ENCODE results near the gene IL15. TPM values are rescaled to one million over a fixed set of nuclear protein-coding genes. Genes with fewer than 3 reads are reported as not detected.

IL15 gene
- total RNA-seq, 1 donor from 2014 or later: 2.2 TPM

- Histone ChIP-seq H3K4me3 (no peak overlapping the region), H3K36me3 (no peaks in the 10 kb centered on the region), H3K4me1 (no peaks in the 10 kb centered on the region), H3K27ac (replicated peaks) (no peak overlapping the region), H3K27me3 (ENCODE audit: low read depth) (no peaks in the 10 kb centered on the region), H3K9me3 (replicated peaks) (no peaks in the 10 kb centered on the region)
- TF ChIP-seq, protein P1, sequence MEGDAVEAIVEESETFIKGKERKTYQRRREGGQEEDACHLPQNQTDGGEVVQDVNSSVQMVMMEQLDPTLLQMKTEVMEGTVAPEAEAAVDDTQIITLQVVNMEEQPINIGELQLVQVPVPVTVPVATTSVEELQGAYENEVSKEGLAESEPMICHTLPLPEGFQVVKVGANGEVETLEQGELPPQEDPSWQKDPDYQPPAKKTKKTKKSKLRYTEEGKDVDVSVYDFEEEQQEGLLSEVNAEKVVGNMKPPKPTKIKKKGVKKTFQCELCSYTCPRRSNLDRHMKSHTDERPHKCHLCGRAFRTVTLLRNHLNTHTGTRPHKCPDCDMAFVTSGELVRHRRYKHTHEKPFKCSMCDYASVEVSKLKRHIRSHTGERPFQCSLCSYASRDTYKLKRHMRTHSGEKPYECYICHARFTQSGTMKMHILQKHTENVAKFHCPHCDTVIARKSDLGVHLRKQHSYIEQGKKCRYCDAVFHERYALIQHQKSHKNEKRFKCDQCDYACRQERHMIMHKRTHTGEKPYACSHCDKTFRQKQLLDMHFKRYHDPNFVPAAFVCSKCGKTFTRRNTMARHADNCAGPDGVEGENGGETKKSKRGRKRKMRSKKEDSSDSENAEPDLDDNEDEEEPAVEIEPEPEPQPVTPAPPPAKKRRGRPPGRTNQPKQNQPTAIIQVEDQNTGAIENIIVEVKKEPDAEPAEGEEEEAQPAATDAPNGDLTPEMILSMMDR (IDR thresholded peaks at IDR 0.05; ENCODE audit: borderline replicate concordance): no peak
- intact Hi-C loops (cut with micrococcal nuclease): no loop called here
- DNase-seq: no peak
Measured at GRCh38 chr4:141669501-141669900, 33.1 kb downstream of the IL15 start.

DNA sequence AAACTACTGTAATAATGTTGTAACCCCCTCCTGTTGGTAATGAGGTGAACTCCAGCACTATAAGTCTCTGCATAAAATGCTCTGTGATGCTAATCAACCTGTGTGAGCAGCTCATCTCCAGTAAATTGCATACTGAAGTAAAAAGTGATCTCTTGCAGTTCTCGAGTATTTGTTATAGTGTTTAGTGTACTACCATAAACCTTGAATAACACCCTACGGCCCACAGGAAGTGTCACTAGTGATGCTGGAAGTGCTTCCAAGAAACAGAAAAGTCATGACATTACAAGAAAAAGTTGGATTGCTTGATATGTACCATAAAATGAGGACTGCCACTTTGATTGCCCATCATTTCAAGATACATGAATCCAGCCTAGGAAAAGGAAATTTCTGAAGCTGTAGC lies 39.0 kb downstream of the IL15 start:
- intact Hi-C loops (cut with micrococcal nuclease): no loop called here
- H3K36me3 ChIP-seq: no peaks in the 10 kb centered on the region
- H3K9me3 ChIP-seq (replicated peaks): no peaks in the 10 kb centered on the region
- H3K27me3 ChIP-seq (ENCODE audit: low read depth): no peaks in the 10 kb centered on the region
- no peak overlapping the region for H3K27ac ChIP-seq (replicated peaks)
- no peak for DNase-seq
- H3K4me1 ChIP-seq: no peaks in the 10 kb centered on the region
- TF ChIP-seq, protein P1 (IDR thresholded peaks at IDR 0.05; ENCODE audit: borderline replicate concordance): no peak
- no peak overlapping the region for H3K4me3 ChIP-seq

DNA sequence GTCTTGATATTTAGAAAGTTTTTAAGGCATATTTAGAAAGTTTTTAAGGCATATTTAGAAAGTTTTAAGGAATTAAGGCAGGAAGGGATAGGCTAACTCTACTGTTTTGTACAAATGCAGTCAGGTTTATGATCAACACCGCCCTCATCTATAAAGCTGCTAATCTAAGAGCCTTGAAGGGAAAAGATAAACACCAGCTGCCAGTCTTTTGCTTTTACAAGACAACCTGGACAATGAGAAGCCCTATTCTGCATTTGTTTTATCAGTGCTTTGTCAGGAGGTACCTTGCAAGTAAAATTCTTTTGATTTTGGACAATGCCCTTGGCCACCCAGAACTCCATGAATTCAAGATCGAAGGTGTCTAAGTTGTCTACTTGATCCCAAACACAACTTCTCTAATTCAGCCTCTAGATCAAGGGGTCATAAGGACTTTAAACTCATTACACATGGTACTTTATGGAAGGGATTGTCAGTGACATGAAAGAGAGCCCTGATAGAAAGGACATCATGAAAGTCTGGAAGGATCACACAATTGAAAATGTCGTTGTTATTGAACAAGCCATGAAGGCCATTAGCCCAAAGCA lies 39.8 kb downstream of the IL15 start:
- TF ChIP-seq, protein P1 (IDR thresholded peaks at IDR 0.05; ENCODE audit: borderline replicate concordance): no peak
- no peaks in the 10 kb centered on the region for H3K36me3 ChIP-seq
- intact Hi-C loops (cut with micrococcal nuclease): no loop called here
- no peaks in the 10 kb centered on the region for H3K4me1 ChIP-seq
- no peak overlapping the region for H3K4me3 ChIP-seq
- no peaks in the 10 kb centered on the region for H3K9me3 ChIP-seq (replicated peaks)
- H3K27ac ChIP-seq (replicated peaks): no peak overlapping the region
- DNase-seq: no peak
- no peaks in the 10 kb centered on the region for H3K27me3 ChIP-seq (ENCODE audit: low read depth)

DNA sequence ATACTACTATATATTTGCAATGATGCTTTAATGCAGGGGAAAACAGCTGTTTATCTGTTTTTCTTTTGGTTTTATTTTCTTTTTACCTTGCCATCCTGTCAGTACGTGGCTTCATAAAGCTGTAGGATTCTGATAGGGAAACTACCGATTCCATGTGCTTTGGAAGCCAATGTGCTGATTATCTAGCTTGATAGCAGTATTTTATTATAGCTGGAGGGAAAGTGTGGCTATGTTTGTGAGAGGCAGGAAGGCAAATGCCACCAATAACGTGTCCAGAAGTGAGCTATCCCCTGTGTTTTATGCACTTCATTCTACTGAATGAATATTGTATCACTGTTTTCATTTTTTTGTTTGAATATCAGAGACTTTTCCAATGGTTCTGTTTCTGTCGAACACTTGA lies 43.7 kb downstream of the IL15 start:
- Histone ChIP-seq H3K27me3 (ENCODE audit: low read depth) (no peaks in the 10 kb centered on the region), H3K9me3 (replicated peaks) (no peaks in the 10 kb centered on the region), H3K27ac (replicated peaks) (no peak overlapping the region), H3K36me3 (no peaks in the 10 kb centered on the region), H3K4me1 (no peaks in the 10 kb centered on the region), H3K4me3 (no peak overlapping the region)
- DNase-seq: no peak
- TF ChIP-seq, protein P1 (IDR thresholded peaks at IDR 0.05; ENCODE audit: borderline replicate concordance): no peak
- intact Hi-C loops (cut with micrococcal nuclease): no loop called here

GRCh38 chr4:141684785-141685184 lies 48.4 kb downstream of the IL15 start:
- H3K4me1 ChIP-seq: peaks cover 15% of the 10 kb centered on the region
- H3K9me3 ChIP-seq (replicated peaks): no peaks in the 10 kb centered on the region
- no peak overlapping the region for H3K4me3 ChIP-seq
- TF ChIP-seq, protein P1 (IDR thresholded peaks at IDR 0.05; ENCODE audit: borderline replicate concordance): no peak
- no peak for DNase-seq
- intact Hi-C loops (cut with micrococcal nuclease): no loop called here
- no peaks in the 10 kb centered on the region for H3K36me3 ChIP-seq
- no peaks in the 10 kb centered on the region for H3K27me3 ChIP-seq (ENCODE audit: low read depth)
- no peak overlapping the region for H3K27ac ChIP-seq (replicated peaks)

Data from left ventricle myocardium inferior (tissue), 1 donor.